Keratinocyte (primary cell): ENCODE data around the gene RBMX. TPM values are rescaled to one million over a fixed set of nuclear protein-coding genes. Genes with fewer than 3 reads are reported as not detected.

Experiments used
- DNase-seq: peaks from one replicate; pipeline ENCODE4 v3.0.0-alpha.2; 2011; ENCODE audit warnings: low read depth, missing footprints, low spot score
- FAIRE-seq: peaks from 2 replicates; lab custom pipeline; 2011; peaks lifted over from hg19 to GRCh38; lab: Jason Lieb, UNC
- H2AFZ ChIP-seq: 2 replicates; pipeline ENCODE4 v1.6.0; 2012; ENCODE audit warnings: low read length, control low read depth, inconsistent platforms; ENCODE audit not compliant: control insufficient read depth
- H3K27ac ChIP-seq: 2 replicates; pipeline ENCODE4 v1.5.1; 2011; ENCODE audit warnings: low read length; ENCODE audit not compliant: control insufficient read depth, insufficient read depth
- H3K27me3 ChIP-seq: 3 replicates; pipeline ENCODE4 v1.6.0; 2011; ENCODE audit warnings: low read length; ENCODE audit not compliant: control insufficient read depth, insufficient read depth; ENCODE audit errors: extremely low read depth
- H3K36me3 ChIP-seq, 2 experiments: 2 replicates in 1 of 2; 3 replicates in 1 of 2; pipeline ENCODE4 v1.5.1; 2011; ENCODE audit warnings: low read length in 2 of 2, mild to moderate bottlenecking in 1 of 2; ENCODE audit not compliant: control insufficient read depth in 2 of 2, insufficient read depth in 2 of 2; ENCODE audit errors: extremely low read depth in 1 of 2
- H3K4me1 ChIP-seq: 3 replicates; pipeline ENCODE4 v1.5.1; 2011; ENCODE audit warnings: low read length; ENCODE audit not compliant: control insufficient read depth, insufficient read depth; ENCODE audit errors: extremely low read depth
- H3K4me2 ChIP-seq: 3 replicates; pipeline ENCODE4 v1.6.0; 2011; ENCODE audit warnings: low read depth, low read length; ENCODE audit not compliant: control insufficient read depth, insufficient read depth; ENCODE audit errors: extremely low read depth
- H3K4me3 ChIP-seq, 3 experiments: fragments of 200-600 bp in 1 of 3; sonication (generic) in 1 of 3; 2 replicates in 2 of 3; 3 replicates in 1 of 3; pipeline ENCODE4 v1.5.1; 2011 to 2016; ENCODE audit warnings: low read length in 3 of 3, mild to moderate bottlenecking in 3 of 3, control low read depth in 2 of 3, inconsistent platforms in 1 of 3, low read depth in 1 of 3, mixed read lengths in 1 of 3, mixed run types in 1 of 3, moderate library complexity in 1 of 3; ENCODE audit not compliant: control insufficient read depth in 2 of 3, insufficient read depth in 2 of 3; ENCODE audit errors: extremely low read depth in 1 of 3
- H3K79me2 ChIP-seq: 2 replicates; pipeline ENCODE4 v1.6.0; 2012; ENCODE audit warnings: low read length; ENCODE audit not compliant: control insufficient read depth, insufficient read depth
- H3K9ac ChIP-seq: 3 replicates; pipeline ENCODE4 v1.6.0; 2011; ENCODE audit warnings: low read length; ENCODE audit not compliant: control insufficient read depth, insufficient read depth; ENCODE audit errors: extremely low read depth
- H3K9me1 ChIP-seq: 3 replicates; pipeline ENCODE4 v1.6.0; 2011; ENCODE audit warnings: low read length; ENCODE audit not compliant: control insufficient read depth, insufficient read depth; ENCODE audit errors: extremely low read depth
- H3K9me3 ChIP-seq: 2 replicates; pipeline ENCODE4 v1.5.1; 2012; ENCODE audit warnings: low read depth, low read length; ENCODE audit not compliant: control insufficient read depth
- H4K20me1 ChIP-seq: 3 replicates; pipeline ENCODE4 v1.6.0; 2011; ENCODE audit warnings: low read length; ENCODE audit not compliant: control insufficient read depth, insufficient read depth; ENCODE audit errors: extremely low read depth
- EZH2 ChIP-seq: IDR thresholded peaks from one replicate; pipeline ENCODE4 v1.6.1; 2012; ENCODE audit warnings: inconsistent platforms, mild to moderate bottlenecking, low read length, moderate library complexity
- dilution Hi-C: fragments of 300-500 bp; cut with MboI; formaldehyde crosslinking; loops from one replicate; pipeline ENCODE4 v1.7.0; 2020; ENCODE audit warnings: low sequenced_read_pairs; ENCODE audit not compliant: extremely low pct_ligation_motif_present
- polyA plus RNA-seq, 5 experiments: library from polyadenylated mRNA; depleted of rRNA in 3 of 5; stranded (reverse) in 3 of 5; stranded (forward) in 1 of 5; unstranded in 1 of 5; fragments of >200 nt; gene quantifications; 1 replicate in 1 of 5; 2 replicates in 3 of 5; 3 replicates in 1 of 5; pipeline versions ENCODE4 v1.2.1 to v1.2.3, GENCODE V29; 2011 to 2012; ENCODE audit warnings: missing spikeins in 2 of 5, low read depth in 1 of 5, low replicate concordance in 1 of 5
- TF ChIP-seq, protein P1 (sequence below), 3 experiments: IDR thresholded peaks in 1 of 3; conservative IDR thresholded peaks in 1 of 3; optimal IDR thresholded peaks in 1 of 3; 2 replicates in 2 of 3; 3 replicates in 1 of 3; pipeline versions ENCODE3 to v1.5.1; 2011; ENCODE audit warnings: low read length in 3 of 3, mild to moderate bottlenecking in 3 of 3, moderate library complexity in 2 of 3, control low read depth in 1 of 3, inconsistent platforms in 1 of 3; ENCODE audit not compliant: insufficient read depth in 2 of 3; ENCODE audit errors: extremely low read depth in 1 of 3

Gene RBMX
- polyA plus RNA-seq, 1 donor (not counting 4 experiments of a cell fraction or from before 2014, with no cell fraction given): 151 TPM

DNA sequence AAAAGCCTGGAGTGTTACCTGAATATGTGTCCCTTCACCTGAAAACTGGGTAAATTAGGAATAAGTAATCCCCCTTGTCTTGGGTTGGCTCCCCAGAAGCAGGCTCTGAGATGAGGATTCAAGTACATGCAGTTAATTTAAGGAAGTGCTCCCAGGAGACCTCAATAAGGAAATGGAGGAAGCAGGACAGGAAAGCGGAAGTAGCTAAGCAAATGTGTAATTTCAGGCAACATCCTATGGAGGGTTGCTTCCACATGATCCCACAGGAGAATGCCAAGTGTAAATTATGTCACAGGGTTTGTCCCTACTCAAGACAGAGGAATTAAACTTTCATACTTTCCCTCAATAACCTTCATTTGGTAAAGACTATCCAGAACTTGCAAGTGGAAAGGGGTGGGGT lies 51.7 kb downstream of the RBMX start:
- dilution Hi-C loops: no loop called here
- no peaks in the 10 kb centered on the region for H3K79me2 ChIP-seq
- no peak for FAIRE-seq

DNA sequence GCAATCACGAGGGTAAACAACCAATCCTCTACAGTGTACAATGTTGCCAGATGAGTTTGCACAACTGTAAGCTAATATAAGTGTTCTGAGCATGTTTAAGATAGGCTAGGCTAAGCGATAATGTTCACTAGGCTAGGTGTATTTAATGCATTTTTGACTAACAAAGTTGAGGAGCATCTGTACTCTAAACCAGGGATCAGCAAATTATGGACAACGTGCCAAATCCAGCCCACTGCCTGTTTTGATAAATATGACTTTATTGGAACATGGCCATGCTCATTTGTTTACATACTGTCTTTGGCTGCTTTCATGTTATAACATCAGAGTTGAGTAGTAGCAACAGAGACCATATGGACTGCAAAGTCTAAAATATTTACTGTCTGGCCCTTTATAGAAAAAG lies 53.5 kb downstream of the RBMX start:
- H3K27ac ChIP-seq: no peak overlapping the region
- TF ChIP-seq, protein P1, sequence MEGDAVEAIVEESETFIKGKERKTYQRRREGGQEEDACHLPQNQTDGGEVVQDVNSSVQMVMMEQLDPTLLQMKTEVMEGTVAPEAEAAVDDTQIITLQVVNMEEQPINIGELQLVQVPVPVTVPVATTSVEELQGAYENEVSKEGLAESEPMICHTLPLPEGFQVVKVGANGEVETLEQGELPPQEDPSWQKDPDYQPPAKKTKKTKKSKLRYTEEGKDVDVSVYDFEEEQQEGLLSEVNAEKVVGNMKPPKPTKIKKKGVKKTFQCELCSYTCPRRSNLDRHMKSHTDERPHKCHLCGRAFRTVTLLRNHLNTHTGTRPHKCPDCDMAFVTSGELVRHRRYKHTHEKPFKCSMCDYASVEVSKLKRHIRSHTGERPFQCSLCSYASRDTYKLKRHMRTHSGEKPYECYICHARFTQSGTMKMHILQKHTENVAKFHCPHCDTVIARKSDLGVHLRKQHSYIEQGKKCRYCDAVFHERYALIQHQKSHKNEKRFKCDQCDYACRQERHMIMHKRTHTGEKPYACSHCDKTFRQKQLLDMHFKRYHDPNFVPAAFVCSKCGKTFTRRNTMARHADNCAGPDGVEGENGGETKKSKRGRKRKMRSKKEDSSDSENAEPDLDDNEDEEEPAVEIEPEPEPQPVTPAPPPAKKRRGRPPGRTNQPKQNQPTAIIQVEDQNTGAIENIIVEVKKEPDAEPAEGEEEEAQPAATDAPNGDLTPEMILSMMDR (optimal IDR thresholded peaks at IDR 0.05 in 1 of 3, IDR thresholded peaks at IDR 0.05 in 1 of 3, conservative IDR thresholded peaks at IDR 0.05 in 1 of 3; ENCODE audit: extremely low read depth in 1 of 3, insufficient read depth in 2 of 3, low read length in 3 of 3): no peak
- no peak for TF ChIP-seq EZH2
- H2AFZ ChIP-seq: no peak overlapping the region
- DNase-seq: no peak
- H3K9me3 ChIP-seq: no peaks in the 10 kb centered on the region
- H3K4me1 ChIP-seq: peaks cover 8% of the 10 kb centered on the region
- no peaks in the 10 kb centered on the region for H4K20me1 ChIP-seq
- H3K9me1 ChIP-seq: no peaks in the 10 kb centered on the region
- FAIRE-seq: no peak
- dilution Hi-C loops: no loop called here
- no peaks in the 10 kb centered on the region for H3K36me3 ChIP-seq
- H3K4me3 ChIP-seq: no peak overlapping the region
- no peaks in the 10 kb centered on the region for H3K27me3 ChIP-seq
- no peaks in the 10 kb centered on the region for H3K79me2 ChIP-seq
- no peak overlapping the region for H3K9ac ChIP-seq
- no peak overlapping the region for H3K4me2 ChIP-seq

More for the DNA sequence above, 51.7 kb downstream of the RBMX start:
- Histone ChIP-seq H3K4me3 (no peak overlapping the region), H3K36me3 (no peaks in the 10 kb centered on the region), H3K9me1 (no peaks in the 10 kb centered on the region), H3K27me3 (no peaks in the 10 kb centered on the region), H3K9ac (no peak overlapping the region), H4K20me1 (no peaks in the 10 kb centered on the region), H2AFZ (no peak overlapping the region), H3K4me2 (no peak overlapping the region), H3K9me3 (no peaks in the 10 kb centered on the region), H3K4me1 (no peaks in the 10 kb centered on the region), H3K27ac (no peak overlapping the region)
- no peak for TF ChIP-seq EZH2
- TF ChIP-seq, protein P1 (optimal IDR thresholded peaks at IDR 0.05 in 1 of 3, IDR thresholded peaks at IDR 0.05 in 1 of 3, conservative IDR thresholded peaks at IDR 0.05 in 1 of 3; ENCODE audit: extremely low read depth in 1 of 3, insufficient read depth in 2 of 3, low read length in 3 of 3): no peak
- DNase-seq: no peak
